Stimulated activated effector memory CD8-positive, alpha-beta T cell treated with anti-CD3 and anti-CD28 coated beads, Interleukin-12 subunit alpha, Interleukin-12 subunit beta, amount 100 ng/mL, for 72 hours (primary cell): Measurements from ENCODE around the gene PPP1R3C.

Experiments used
- ATAC-seq: fragments of 150-1000 bp; cut with Tn5 transposase; 2 replicates; pipeline ENCODE4 v1.10.0; 2021
- DNase-seq, 2 donors: peaks; one replicate each; pipeline ENCODE4 v3.0.0; 2021 to 2022; ENCODE audit warnings: low spot score in 2 of 2
- H3K27ac Mint-ChIP-seq: one replicate; pipeline ENCODE4 v1.8.0; 2022; ENCODE audit warnings: mild to moderate bottlenecking, mixed read lengths
- H3K36me3 Mint-ChIP-seq: one replicate; pipeline ENCODE4 v1.8.0; 2022; ENCODE audit warnings: mild to moderate bottlenecking, mixed read lengths
- H3K4me1 Mint-ChIP-seq: one replicate; pipeline ENCODE4 v1.8.0; 2022; ENCODE audit warnings: mixed read lengths
- H3K4me3 Mint-ChIP-seq: one replicate; pipeline ENCODE4 v1.8.0; 2022; ENCODE audit warnings: mild to moderate bottlenecking, mixed read lengths
- H3K9me3 Mint-ChIP-seq: one replicate; pipeline ENCODE4 v1.8.0; 2022; ENCODE audit warnings: mixed read lengths

PPP1R3C gene

DNA sequence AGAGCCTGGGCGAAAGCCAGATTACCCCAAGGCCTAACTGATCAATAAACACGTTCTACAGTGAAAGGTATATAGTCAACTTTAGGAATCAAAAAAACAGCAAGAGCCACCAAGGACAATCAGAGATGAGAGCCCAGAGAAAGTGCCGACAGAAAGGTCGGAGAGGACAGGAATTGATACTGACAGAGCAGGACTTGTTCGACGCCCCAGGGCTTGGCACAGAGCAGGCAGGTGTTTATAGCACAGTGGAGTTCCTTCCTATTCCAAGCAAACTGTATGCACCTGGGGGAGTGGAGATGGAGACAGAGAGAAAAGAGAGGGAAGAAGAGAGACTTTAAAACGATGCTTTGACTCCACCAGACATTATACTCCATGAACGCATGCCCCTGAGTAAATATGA, 39.5 kb downstream of the PPP1R3C start:
- Mint-ChIP-seq H3K4me3 (no peak overlapping the region), H3K4me1 (no peaks in the 10 kb centered on the region), H3K27ac (no peak overlapping the region), H3K9me3 (no peaks in the 10 kb centered on the region), H3K36me3 (no peaks in the 10 kb centered on the region)
- ATAC-seq (no peak), DNase-seq (no peak)

DNA sequence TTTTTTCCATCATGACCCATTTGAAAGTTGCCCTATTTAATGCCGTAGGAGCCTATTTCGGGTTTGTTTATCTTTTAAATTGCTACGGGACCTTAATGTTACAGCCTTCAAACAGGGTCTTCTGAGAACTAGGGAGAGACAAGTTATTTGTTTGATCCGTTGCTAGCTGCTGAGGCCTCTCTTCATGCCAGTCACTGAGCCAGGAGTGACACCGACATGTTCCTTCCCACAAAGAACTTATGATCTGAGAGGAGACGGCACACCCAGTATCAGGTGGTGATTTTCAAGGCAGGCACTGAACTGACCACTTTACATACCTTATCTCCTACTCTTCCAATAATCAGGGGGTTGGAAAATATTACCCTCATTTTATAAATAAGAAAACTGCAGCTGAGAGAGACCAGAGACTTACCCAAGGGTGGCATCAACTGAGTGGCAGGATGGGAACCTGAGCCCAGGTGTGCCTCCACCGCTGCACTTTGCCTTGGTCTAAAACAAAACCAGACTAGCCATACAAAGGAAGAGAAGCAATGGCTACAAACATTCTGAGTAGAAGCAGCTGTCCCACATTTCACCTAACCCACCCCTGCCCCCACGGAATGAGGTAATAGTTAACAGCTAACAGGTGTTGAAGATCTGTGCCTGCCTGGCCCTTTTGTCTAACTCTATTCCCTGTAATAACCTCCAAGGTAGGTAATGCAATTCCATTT, 40.5 kb downstream of the PPP1R3C start:
- Mint-ChIP-seq H3K36me3 (no peaks in the 10 kb centered on the region), H3K4me3 (no peak overlapping the region), H3K27ac (no peak overlapping the region), H3K9me3 (no peaks in the 10 kb centered on the region), H3K4me1 (no peaks in the 10 kb centered on the region)
- no peak for DNase-seq
- no peak for ATAC-seq

DNA sequence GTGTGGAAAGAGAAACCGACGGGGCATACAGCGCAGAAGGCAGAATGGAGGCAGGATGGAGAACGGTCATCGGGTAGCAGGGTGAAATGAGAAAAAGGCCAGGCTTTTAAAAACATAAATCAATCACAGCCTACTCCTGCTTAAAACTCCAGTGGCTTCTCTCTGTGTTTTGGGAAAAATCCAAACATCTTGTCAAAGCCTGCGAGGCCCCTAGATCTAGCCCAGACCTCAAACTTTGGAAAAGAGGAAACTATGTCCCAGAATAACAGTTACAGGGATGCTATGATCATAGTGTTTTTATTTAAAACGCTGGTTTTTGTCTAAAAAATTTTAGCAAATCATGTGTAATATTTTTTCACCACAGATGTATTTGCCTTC, 41.1 kb downstream of the PPP1R3C start:
- no peak overlapping the region for H3K4me3 Mint-ChIP-seq
- ATAC-seq (no peak), DNase-seq (no peak)
- no peaks in the 10 kb centered on the region for H3K4me1 Mint-ChIP-seq
- no peaks in the 10 kb centered on the region for H3K36me3 Mint-ChIP-seq
- H3K27ac Mint-ChIP-seq = no peak overlapping the region
- no peaks in the 10 kb centered on the region for H3K9me3 Mint-ChIP-seq

DNA sequence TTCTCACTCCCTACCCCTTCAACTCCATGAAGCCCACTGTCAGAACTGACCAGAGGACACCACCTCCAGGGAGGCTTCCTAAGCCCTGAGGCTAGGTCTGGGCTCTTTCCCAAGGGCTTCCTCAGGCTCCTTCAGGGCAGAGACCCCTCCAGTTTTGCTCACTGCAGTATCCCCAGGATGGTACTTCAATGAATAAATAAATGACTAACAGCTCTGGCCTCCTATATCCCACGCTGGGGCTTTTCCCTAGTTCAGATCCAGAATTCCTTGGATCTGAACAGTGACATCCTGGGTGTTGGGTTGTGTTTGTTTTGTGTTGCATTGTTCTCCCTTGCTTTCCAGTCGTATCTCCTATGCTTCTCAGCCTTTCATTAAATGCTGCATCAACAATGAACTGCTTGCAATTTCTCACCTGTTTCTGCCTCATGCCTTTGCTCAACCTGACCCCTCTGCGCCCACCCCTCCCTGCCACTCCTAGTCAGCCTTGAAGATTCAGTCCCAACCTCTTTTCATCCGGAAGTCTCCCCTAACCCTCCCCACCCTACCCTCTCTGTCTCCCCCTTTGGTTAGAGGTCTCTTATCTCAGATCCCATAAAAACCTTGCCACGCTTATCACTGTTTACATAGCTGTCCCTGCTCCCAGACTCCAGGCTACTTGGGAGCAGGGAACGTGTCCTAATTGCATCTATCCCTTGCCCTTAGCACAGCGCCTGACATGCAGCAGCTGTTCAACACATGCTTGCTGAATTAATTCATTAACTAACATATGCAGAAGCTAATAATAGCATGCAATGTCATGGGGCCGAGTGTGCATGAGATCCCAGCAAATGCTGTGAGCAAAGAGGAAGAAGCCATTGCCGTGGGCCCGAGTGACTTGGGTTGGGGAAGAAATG, 41.7 kb downstream of the PPP1R3C start:
- no peak overlapping the region for H3K27ac Mint-ChIP-seq
- DNase-seq (no peak), ATAC-seq (no peak)
- H3K4me3 Mint-ChIP-seq = no peak overlapping the region
- no peaks in the 10 kb centered on the region for H3K36me3 Mint-ChIP-seq
- H3K4me1 Mint-ChIP-seq = no peaks in the 10 kb centered on the region
- H3K9me3 Mint-ChIP-seq = no peaks in the 10 kb centered on the region

DNA sequence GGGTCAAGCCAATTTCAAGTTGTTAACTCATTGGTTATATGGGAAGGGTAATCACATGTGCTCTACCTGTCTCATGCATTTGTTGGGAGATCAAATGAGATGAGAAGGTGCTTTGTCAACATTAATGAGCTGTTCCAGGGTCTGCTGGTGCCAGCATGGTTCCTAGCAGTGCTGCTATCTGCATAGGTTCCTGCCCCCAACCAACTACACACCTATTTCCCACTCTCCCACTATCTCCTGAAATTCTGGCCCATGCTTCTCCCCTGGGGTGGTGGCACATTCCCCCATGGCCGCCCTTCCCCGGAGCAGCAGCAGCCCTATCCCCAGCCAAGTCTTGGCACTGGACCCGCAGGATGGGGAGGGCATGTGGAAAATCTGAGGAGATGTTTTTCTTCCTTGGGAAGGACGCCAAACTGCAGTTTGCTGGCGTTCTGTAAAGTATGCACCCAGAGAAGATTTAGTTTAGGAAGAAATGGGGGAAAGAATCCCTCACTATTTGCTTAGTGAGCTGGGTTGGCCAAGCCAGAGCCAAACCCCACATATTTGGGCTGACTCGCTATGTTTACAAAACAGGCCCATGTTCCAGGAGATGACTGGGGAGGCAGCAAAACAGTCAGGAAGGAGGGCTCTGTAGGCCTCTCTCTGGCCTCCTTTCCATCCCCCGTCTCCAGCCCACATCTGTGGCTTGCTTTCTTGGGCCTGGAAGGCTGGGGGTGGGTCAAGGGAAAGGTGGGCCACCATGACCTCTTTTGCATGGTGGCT, 42.5 kb downstream of the PPP1R3C start:
- ATAC-seq (no peak), DNase-seq (no peak)
- Mint-ChIP-seq H3K4me1 (no peaks in the 10 kb centered on the region), H3K27ac (no peak overlapping the region), H3K4me3 (no peak overlapping the region), H3K9me3 (no peaks in the 10 kb centered on the region), H3K36me3 (no peaks in the 10 kb centered on the region)

DNA sequence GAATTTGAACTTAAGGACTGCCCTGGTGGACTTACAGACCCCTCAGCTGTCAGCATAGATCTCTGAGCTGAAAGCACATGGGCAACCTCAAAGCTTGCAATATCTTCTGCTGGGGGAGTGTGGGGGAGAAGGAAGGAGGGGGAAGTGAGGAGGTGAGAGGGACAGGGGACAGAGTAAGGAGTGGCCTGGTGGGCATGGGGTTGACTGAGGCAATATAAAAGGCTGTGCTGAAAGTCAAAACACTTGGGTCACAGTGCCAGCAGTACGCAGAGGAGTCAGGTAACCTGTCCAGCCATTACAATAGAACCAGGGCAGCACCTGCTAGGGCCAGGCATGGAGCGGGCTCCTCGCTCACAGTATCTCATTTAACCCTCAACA, 43.2 kb downstream of the PPP1R3C start:
- Mint-ChIP-seq H3K4me3 (no peak overlapping the region), H3K9me3 (no peaks in the 10 kb centered on the region), H3K36me3 (no peaks in the 10 kb centered on the region), H3K27ac (no peak overlapping the region), H3K4me1 (no peaks in the 10 kb centered on the region)
- DNase-seq = no peak
- no peak for ATAC-seq

DNA sequence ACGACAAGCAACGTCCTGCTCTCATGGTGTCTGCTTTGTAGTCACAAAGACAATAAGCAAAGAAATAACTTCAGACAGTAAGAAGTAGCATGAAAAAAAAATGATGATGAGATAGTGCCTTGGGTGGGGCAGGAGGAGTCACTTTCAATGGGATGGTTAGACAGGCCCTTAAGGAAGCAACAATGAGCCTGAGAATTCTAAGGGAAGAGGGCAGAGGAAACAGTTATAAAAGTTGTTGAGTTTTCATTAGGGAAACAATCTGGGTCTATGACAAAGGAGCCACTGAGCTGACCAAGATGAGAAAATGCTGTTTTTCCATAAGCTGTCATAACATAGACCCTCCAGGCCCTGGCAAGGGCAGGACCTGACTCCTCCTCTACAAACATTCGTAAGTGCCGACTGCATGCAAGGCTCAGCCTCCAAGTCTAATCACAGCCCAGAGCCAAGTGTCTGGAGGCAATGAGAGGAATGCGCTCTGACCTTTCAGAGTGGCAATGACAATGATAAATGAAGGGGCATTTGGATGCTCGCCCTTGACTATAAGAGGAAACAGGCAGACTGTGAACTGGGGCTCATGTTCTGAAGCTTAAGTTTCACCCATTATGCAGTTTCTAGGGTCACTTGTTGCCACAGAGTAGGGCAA, 43.7 kb downstream of the PPP1R3C start:
- H3K27ac Mint-ChIP-seq = no peak overlapping the region
- H3K36me3 Mint-ChIP-seq = no peaks in the 10 kb centered on the region
- no peak for DNase-seq
- H3K9me3 Mint-ChIP-seq = no peaks in the 10 kb centered on the region
- no peak for ATAC-seq
- H3K4me3 Mint-ChIP-seq = no peak overlapping the region
- no peaks in the 10 kb centered on the region for H3K4me1 Mint-ChIP-seq

DNA sequence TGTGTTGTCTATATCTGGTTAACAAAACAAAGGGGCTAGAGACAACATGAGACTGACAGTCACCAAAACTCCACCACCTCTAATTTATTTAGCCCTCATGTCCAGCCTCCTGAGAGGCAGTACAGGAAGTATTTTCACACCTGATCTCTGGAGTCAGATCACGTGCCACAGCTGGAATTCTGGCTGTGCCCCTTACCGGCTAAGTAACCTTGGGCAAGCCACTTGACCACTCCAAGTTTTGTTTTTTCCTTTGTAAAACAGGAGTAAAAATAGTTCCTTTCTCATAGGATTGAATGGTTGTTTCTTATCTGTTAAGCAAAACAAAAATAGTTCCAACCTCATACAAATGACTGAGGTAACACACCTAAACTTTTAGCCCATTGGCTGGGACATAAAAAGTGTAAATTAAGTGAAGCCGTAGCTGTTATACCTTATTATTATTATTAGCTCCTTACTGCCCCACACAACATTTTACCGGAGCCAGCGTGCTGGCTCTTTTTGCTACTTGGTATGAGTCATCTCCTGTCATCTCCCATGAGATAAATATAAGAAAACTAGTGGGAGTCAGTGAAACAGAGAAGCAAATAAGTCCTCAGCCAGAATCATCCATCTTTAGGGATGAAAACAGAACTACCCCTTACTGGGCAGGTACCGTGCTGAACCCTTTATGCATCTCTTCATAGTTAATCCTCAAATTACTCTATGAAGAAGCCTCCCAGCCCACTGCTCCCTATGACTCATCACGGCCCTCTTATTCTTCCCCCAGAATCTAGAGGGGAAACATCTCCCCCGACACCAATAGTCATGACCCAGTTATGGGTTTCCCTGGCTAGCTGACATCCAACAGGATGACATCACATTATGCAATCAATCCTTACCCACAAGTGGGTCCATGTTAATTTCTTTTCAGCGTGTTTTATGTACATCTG, 44.9 kb downstream of the PPP1R3C start:
- no peaks in the 10 kb centered on the region for H3K36me3 Mint-ChIP-seq
- H3K4me1 Mint-ChIP-seq = no peaks in the 10 kb centered on the region
- no peak overlapping the region for H3K27ac Mint-ChIP-seq
- DNase-seq (no peak), ATAC-seq (no peak)
- H3K9me3 Mint-ChIP-seq = no peaks in the 10 kb centered on the region
- H3K4me3 Mint-ChIP-seq = no peak overlapping the region

DNA sequence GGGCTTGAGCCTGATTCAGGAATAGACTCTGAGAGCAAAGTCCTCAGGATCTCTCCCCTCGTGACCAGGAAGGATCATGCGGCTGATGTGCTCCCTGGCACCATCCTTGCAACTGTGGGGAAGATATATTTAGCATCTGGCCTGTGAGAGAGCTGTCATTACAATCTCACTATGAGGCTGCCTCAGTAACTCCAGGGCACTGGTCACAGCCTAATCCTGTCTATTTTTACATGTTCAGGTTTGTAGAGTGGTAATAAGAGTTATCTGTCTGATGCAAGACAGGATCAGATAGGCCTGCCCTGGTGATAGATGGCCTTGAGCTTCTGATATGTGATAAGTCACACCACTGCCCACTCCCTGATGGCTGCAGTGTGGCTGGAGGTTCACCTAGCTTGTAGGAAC, 50.7 kb downstream of the PPP1R3C start:
- H3K4me1 Mint-ChIP-seq = no peaks in the 10 kb centered on the region
- H3K9me3 Mint-ChIP-seq = no peaks in the 10 kb centered on the region
- ATAC-seq (no peak), DNase-seq (no peak)
- H3K27ac Mint-ChIP-seq = no peak overlapping the region
- H3K4me3 Mint-ChIP-seq = no peak overlapping the region
- H3K36me3 Mint-ChIP-seq = no peaks in the 10 kb centered on the region

DNA sequence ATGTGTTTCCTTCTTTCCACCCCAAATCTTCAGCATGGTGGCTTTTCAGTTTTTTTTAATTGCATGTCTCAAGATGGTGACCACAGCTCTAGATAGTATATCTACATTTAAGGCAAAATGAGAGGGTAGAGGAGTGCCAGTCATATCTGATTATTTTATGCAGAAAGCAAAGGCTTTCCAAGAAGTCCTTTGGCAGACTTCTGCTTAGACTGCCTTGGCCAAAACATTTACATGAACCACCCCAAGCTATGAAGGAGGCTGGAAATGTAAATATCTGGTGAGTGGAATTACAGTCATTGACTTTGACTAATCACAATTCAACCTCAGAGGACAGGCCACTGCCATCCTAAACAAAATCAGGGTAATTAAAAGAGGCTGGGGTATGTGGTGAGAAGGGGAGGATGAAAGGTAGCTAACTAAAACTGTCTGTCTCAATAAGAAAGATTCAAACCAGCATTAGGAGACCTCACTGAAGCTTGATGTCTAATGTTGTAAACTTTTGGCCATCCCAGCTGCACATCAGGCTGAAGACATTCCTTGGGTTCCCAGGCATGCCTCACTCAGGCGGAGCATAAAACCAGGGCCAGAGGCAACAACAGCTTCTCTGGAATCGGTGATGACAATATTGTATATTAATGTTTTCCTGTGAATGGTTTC, 53.4 kb downstream of the PPP1R3C start:
- Mint-ChIP-seq H3K4me1 (no peaks in the 10 kb centered on the region), H3K4me3 (no peak overlapping the region), H3K9me3 (no peaks in the 10 kb centered on the region), H3K36me3 (no peaks in the 10 kb centered on the region), H3K27ac (no peak overlapping the region)
- no peak for ATAC-seq
- no peak for DNase-seq
